ENCODE data around the gene SPDYE4.

SPDYE4 gene

GRCh38 chr17:8706431-8706830, 51.9 kb downstream of the SPDYE4 start:
- no peak overlapping the region for H3K4me3 ChIP-seq (ENCODE audit: low read depth, low read length)
- DNase-seq (ENCODE audit: low read depth, low spot score): no peak
- CTCF ChIA-PET: no interaction called here
- POLR2A ChIA-PET: no interaction called here
- TF ChIP-seq CTCF (IDR thresholded peaks at IDR 0.05; ENCODE audit: insufficient read depth, low read length, missing control alignments): no peak

- ChIA-PET CTCF (no interaction called here), POLR2A (no interaction called here)
- TF ChIP-seq CTCF (IDR thresholded peaks at IDR 0.05; ENCODE audit: insufficient read depth, low read length, missing control alignments): no peak
- DNase-seq (ENCODE audit: low read depth, low spot score): no peak
- no peak overlapping the region for H3K4me3 ChIP-seq (ENCODE audit: low read depth, low read length)
Observed at GRCh38 chr17:8705427-8705826, 52.9 kb downstream of the SPDYE4 start.

- no peak overlapping the region for H3K4me3 ChIP-seq (ENCODE audit: low read depth, low read length)
- no peak for TF ChIP-seq CTCF (IDR thresholded peaks at IDR 0.05; ENCODE audit: insufficient read depth, low read length, missing control alignments)
- no peak for DNase-seq (ENCODE audit: low read depth, low spot score)
- CTCF ChIA-PET: no interaction called here
- POLR2A ChIA-PET: no interaction called here
Observed at GRCh38 chr17:8703001-8703400, 55.3 kb downstream of the SPDYE4 start.

GRCh38 chr17:8701754-8702153, 56.6 kb downstream of the SPDYE4 start:
- DNase-seq (ENCODE audit: low read depth, low spot score): no peak
- no peak overlapping the region for H3K4me3 ChIP-seq (ENCODE audit: low read depth, low read length)
- ChIA-PET POLR2A (no interaction called here), CTCF (no interaction called here)
- no peak for TF ChIP-seq CTCF (IDR thresholded peaks at IDR 0.05; ENCODE audit: insufficient read depth, low read length, missing control alignments)

- POLR2A ChIA-PET: no interaction called here
- CTCF ChIA-PET: no interaction called here
- no peak for DNase-seq (ENCODE audit: low read depth, low spot score)
- no peak overlapping the region for H3K4me3 ChIP-seq (ENCODE audit: low read depth, low read length)
- TF ChIP-seq CTCF (IDR thresholded peaks at IDR 0.05; ENCODE audit: insufficient read depth, low read length, missing control alignments): no peak
Observed at GRCh38 chr17:8701221-8701620, 57.1 kb downstream of the SPDYE4 start.
